D721Med (cell line): ENCODE data around the gene KIF9.
"Not testable (repeated sequence)": the region's sequence is repeated elsewhere in the genome, so short reads cannot be mapped to it uniquely, and the experiment has no call there.

Experiments
- DNase-seq: peaks from one replicate; pipeline ENCODE4 v3.0.0; 2011; ENCODE audit warnings: low spot score; ENCODE audit not compliant: insufficient read length
- FAIRE-seq: peaks from 2 replicates; lab custom pipeline; 2011; peaks lifted over from hg19 to GRCh38; lab: Jason Lieb, UNC
- CTCF ChIP-seq: IDR thresholded peaks from 2 replicates; pipeline ENCODE4 v1.5.1; 2012; ENCODE audit warnings: mild to moderate bottlenecking, control low read depth; ENCODE audit not compliant: insufficient read depth; ENCODE audit errors: missing control alignments

The KIF9 gene

GRCh38 chr3:47265008-47265407 is 17.6 kb downstream of the KIF9 start:
- no peak for TF ChIP-seq CTCF
- DNase-seq = no peak
- FAIRE-seq = no peak

- no peak for FAIRE-seq
- TF ChIP-seq CTCF = no peak
- DNase-seq = no peak
Measured at GRCh38 chr3:47261301-47261700, 21.3 kb downstream of the KIF9 start.

GRCh38 chr3:47260605-47261004 is 22.0 kb downstream of the KIF9 start:
- FAIRE-seq = no peak
- DNase-seq = no peak

GRCh38 chr3:47259114-47259513 is 23.5 kb downstream of the KIF9 start:
- no peak for FAIRE-seq
- no peak for DNase-seq
- TF ChIP-seq CTCF = no peak

More at GRCh38 chr3:47260605-47261004, 22.0 kb downstream of the KIF9 start:
- TF ChIP-seq CTCF = no peak

GRCh38 chr3:47256331-47256730 is 26.3 kb downstream of the KIF9 start:
- not testable (repeated sequence) for FAIRE-seq, DNase-seq

- TF ChIP-seq CTCF = no peak
- no peak for FAIRE-seq
- DNase-seq = no peak
Measured at GRCh38 chr3:47251689-47252088, 30.9 kb downstream of the KIF9 start.

GRCh38 chr3:47251085-47251484 is 31.5 kb downstream of the KIF9 start:
- not testable (repeated sequence) for FAIRE-seq, DNase-seq

- peak; percentile 36 for TF ChIP-seq CTCF
- DNase-seq (no peak), FAIRE-seq (no peak)
Measured at GRCh38 chr3:47250309-47251060, 32.1 kb downstream of the KIF9 start.
